Memory B cell (primary cell): ENCODE results near the gene MAN1A1.

Experiments used
- ATAC-seq: fragments of 150-1000 bp; cut with Tn5 transposase; 2 replicates; pipeline ENCODE4 v1.10.0; 2021; ENCODE audit warnings: low read depth, mild to moderate bottlenecking, moderate library complexity
- DNase-seq, 2 donors: peaks; one replicate each; pipeline ENCODE4 v3.0.0; 2022; ENCODE audit warnings: low spot score in 2 of 2
- H3K27ac Mint-ChIP-seq: one replicate; pipeline ENCODE4 v1.8.0; 2022; ENCODE audit warnings: mild to moderate bottlenecking, moderate library complexity, mixed read lengths
- H3K27me3 Mint-ChIP-seq: one replicate; pipeline ENCODE4 v1.8.0; 2022; ENCODE audit warnings: mixed read lengths
- H3K36me3 Mint-ChIP-seq: one replicate; pipeline ENCODE4 v1.8.0; 2022; ENCODE audit warnings: mild to moderate bottlenecking, mixed read lengths
- H3K4me1 Mint-ChIP-seq: one replicate; pipeline ENCODE4 v1.8.0; 2022; ENCODE audit warnings: mixed read lengths
- H3K4me3 Mint-ChIP-seq: one replicate; pipeline ENCODE4 v1.8.0; 2022; ENCODE audit warnings: mild to moderate bottlenecking, moderate library complexity, mixed read lengths
- H3K9me3 Mint-ChIP-seq: one replicate; pipeline ENCODE4 v1.8.0; 2022; ENCODE audit warnings: mixed read lengths

Gene MAN1A1

GRCh38 chr6:119182216-119182803 is 167.3 kb downstream of the MAN1A1 start:
- H3K27ac Mint-ChIP-seq = no peak overlapping the region

GRCh38 chr6:119181046-119181445 is 168.5 kb downstream of the MAN1A1 start:
- H3K27me3 Mint-ChIP-seq = no peaks in the 10 kb centered on the region
- no peaks in the 10 kb centered on the region for H3K9me3 Mint-ChIP-seq
- no peak overlapping the region for H3K4me3 Mint-ChIP-seq
- H3K27ac Mint-ChIP-seq = no peak overlapping the region
- no peaks in the 10 kb centered on the region for H3K4me1 Mint-ChIP-seq
- ATAC-seq (no peak), DNase-seq (no peak)
- H3K36me3 Mint-ChIP-seq = peaks cover 21% of the 10 kb centered on the region

More at GRCh38 chr6:119182216-119182803, 167.3 kb downstream of the MAN1A1 start:
- peaks cover 21% of the 10 kb centered on the region for H3K36me3 Mint-ChIP-seq
- no peaks in the 10 kb centered on the region for H3K9me3 Mint-ChIP-seq
- no peaks in the 10 kb centered on the region for H3K4me1 Mint-ChIP-seq
- H3K4me3 Mint-ChIP-seq = no peak overlapping the region
- no peak for DNase-seq
- no peak for ATAC-seq
- H3K27me3 Mint-ChIP-seq = no peaks in the 10 kb centered on the region

GRCh38 chr6:119179842-119180241 is 169.7 kb downstream of the MAN1A1 start:
- ATAC-seq = no peak
- H3K27ac Mint-ChIP-seq = no peak overlapping the region
- DNase-seq = no peak
- H3K4me1 Mint-ChIP-seq = no peaks in the 10 kb centered on the region
- H3K4me3 Mint-ChIP-seq = no peak overlapping the region
- H3K9me3 Mint-ChIP-seq = no peaks in the 10 kb centered on the region
- peaks cover 19% of the 10 kb centered on the region for H3K36me3 Mint-ChIP-seq
- no peaks in the 10 kb centered on the region for H3K27me3 Mint-ChIP-seq

- H3K36me3 Mint-ChIP-seq = peaks cover 14% of the 10 kb centered on the region
- H3K27ac Mint-ChIP-seq = no peak overlapping the region
Observed at GRCh38 chr6:119179062-119179461, 170.5 kb downstream of the MAN1A1 start.

GRCh38 chr6:119176445-119176844 is 173.1 kb downstream of the MAN1A1 start:
- Mint-ChIP-seq H3K4me3 (no peak overlapping the region), H3K27ac (no peak overlapping the region), H3K4me1 (no peaks in the 10 kb centered on the region), H3K36me3 (peaks cover 5% of the 10 kb centered on the region), H3K9me3 (no peaks in the 10 kb centered on the region), H3K27me3 (no peaks in the 10 kb centered on the region)
- DNase-seq = no peak
- ATAC-seq = no peak

More at GRCh38 chr6:119179062-119179461, 170.5 kb downstream of the MAN1A1 start:
- Mint-ChIP-seq H3K4me3 (no peak overlapping the region), H3K9me3 (no peaks in the 10 kb centered on the region), H3K4me1 (no peaks in the 10 kb centered on the region), H3K27me3 (no peaks in the 10 kb centered on the region)
- no peak for DNase-seq
- no peak for ATAC-seq

GRCh38 chr6:119174879-119175817 is 174.4 kb downstream of the MAN1A1 start:
- Mint-ChIP-seq H3K36me3 (peaks cover 5% of the 10 kb centered on the region), H3K9me3 (no peaks in the 10 kb centered on the region), H3K27ac (no peak overlapping the region), H3K27me3 (no peaks in the 10 kb centered on the region), H3K4me1 (no peaks in the 10 kb centered on the region), H3K4me3 (no peak overlapping the region)
- no peak for DNase-seq
- no peak for ATAC-seq

GRCh38 chr6:119174085-119174445 is 175.5 kb downstream of the MAN1A1 start:
- Mint-ChIP-seq H3K4me1 (no peaks in the 10 kb centered on the region), H3K27ac (no peak overlapping the region), H3K27me3 (no peaks in the 10 kb centered on the region), H3K4me3 (no peak overlapping the region), H3K36me3 (no peaks in the 10 kb centered on the region), H3K9me3 (no peaks in the 10 kb centered on the region)
- DNase-seq (no peak), ATAC-seq (no peak)

- no peak overlapping the region for H3K27ac Mint-ChIP-seq
- no peaks in the 10 kb centered on the region for H3K9me3 Mint-ChIP-seq
- no peaks in the 10 kb centered on the region for H3K36me3 Mint-ChIP-seq
- no peak overlapping the region for H3K4me3 Mint-ChIP-seq
- DNase-seq = no peak
- no peaks in the 10 kb centered on the region for H3K27me3 Mint-ChIP-seq
- no peaks in the 10 kb centered on the region for H3K4me1 Mint-ChIP-seq
- no peak for ATAC-seq
Observed at GRCh38 chr6:119173249-119174084, 176.1 kb downstream of the MAN1A1 start.

- no peak overlapping the region for H3K27ac Mint-ChIP-seq
- H3K36me3 Mint-ChIP-seq = no peaks in the 10 kb centered on the region
- H3K9me3 Mint-ChIP-seq = no peaks in the 10 kb centered on the region
- ATAC-seq (no peak), DNase-seq (no peak)
- no peaks in the 10 kb centered on the region for H3K4me1 Mint-ChIP-seq
- H3K4me3 Mint-ChIP-seq = no peak overlapping the region
- H3K27me3 Mint-ChIP-seq = peaks cover 2% of the 10 kb centered on the region
Observed at GRCh38 chr6:119172824-119173223, 176.7 kb downstream of the MAN1A1 start.

GRCh38 chr6:119171864-119172588 is 177.5 kb downstream of the MAN1A1 start:
- no peaks in the 10 kb centered on the region for H3K4me1 Mint-ChIP-seq
- no peaks in the 10 kb centered on the region for H3K9me3 Mint-ChIP-seq
- ATAC-seq = no peak
- H3K27me3 Mint-ChIP-seq = peaks cover 2% of the 10 kb centered on the region
- no peak for DNase-seq
- no peak overlapping the region for H3K27ac Mint-ChIP-seq
- no peaks in the 10 kb centered on the region for H3K36me3 Mint-ChIP-seq
- no peak overlapping the region for H3K4me3 Mint-ChIP-seq

- H3K27ac Mint-ChIP-seq = no peak overlapping the region
- no peak overlapping the region for H3K4me3 Mint-ChIP-seq
- peaks cover 7% of the 10 kb centered on the region for H3K27me3 Mint-ChIP-seq
- ATAC-seq = no peak
- DNase-seq = no peak
- H3K36me3 Mint-ChIP-seq = no peaks in the 10 kb centered on the region
- no peaks in the 10 kb centered on the region for H3K4me1 Mint-ChIP-seq
- no peaks in the 10 kb centered on the region for H3K9me3 Mint-ChIP-seq
Observed at GRCh38 chr6:119171088-119171841, 178.3 kb downstream of the MAN1A1 start.

- no peak overlapping the region for H3K27ac Mint-ChIP-seq
- DNase-seq (no peak), ATAC-seq (no peak)
- H3K4me1 Mint-ChIP-seq = no peaks in the 10 kb centered on the region
- H3K9me3 Mint-ChIP-seq = no peaks in the 10 kb centered on the region
- H3K4me3 Mint-ChIP-seq = no peak overlapping the region
- H3K36me3 Mint-ChIP-seq = no peaks in the 10 kb centered on the region
- H3K27me3 Mint-ChIP-seq = peaks cover 10% of the 10 kb centered on the region
Observed at GRCh38 chr6:119170447-119171087, 179.0 kb downstream of the MAN1A1 start.

GRCh38 chr6:119170103-119170446 is 179.5 kb downstream of the MAN1A1 start:
- ATAC-seq (no peak), DNase-seq (no peak)
- Mint-ChIP-seq H3K27ac (no peak overlapping the region), H3K4me1 (no peaks in the 10 kb centered on the region), H3K4me3 (no peak overlapping the region), H3K9me3 (no peaks in the 10 kb centered on the region), H3K36me3 (no peaks in the 10 kb centered on the region), H3K27me3 (peaks cover 11% of the 10 kb centered on the region)
